Panc1 (cell line): Measurements from ENCODE around the gene ZNF32. TPM values are rescaled to one million over a fixed set of nuclear protein-coding genes. Genes with fewer than 3 reads are reported as not detected.

Source experiments
- ATAC-seq: fragments of 200-7000 bp; cut with Tn5 transposase; 2 replicates; pipeline ENCODE4 v1.9.1; 2020; ENCODE audit warnings: mild to moderate bottlenecking, moderate library complexity
- BruUV-seq: library from RNA; stranded (reverse); fragments of 400-500 nt; replicated peaks from 2 replicates; lab custom pipeline; 2021; lab: Mats Ljungman, UMichigan
- CTCF ChIA-PET: fragments of 300-600 bp; sonication (Branson Sonifier 250); formaldehyde crosslinking; loops from one replicate; lab custom pipeline; 2022; ENCODE audit warnings: antibody characterized with exemption; lab: Charles Lee
- POLR2A ChIA-PET: fragments of 300-600 bp; sonication (Branson Sonifier 250); formaldehyde crosslinking; loops from one replicate; lab custom pipeline; 2022; ENCODE audit warnings: antibody characterized with exemption; lab: Charles Lee
- DNase-seq: peaks from one replicate; pipeline ENCODE4 v3.0.0-alpha.2; 2010; ENCODE audit warnings: low read depth, low spot score
- H3K27ac ChIP-seq: 2 replicates; pipeline ENCODE4 v1.5.1; 2011; ENCODE audit warnings: mild to moderate bottlenecking, low read length, inconsistent platforms
- H3K27me3 ChIP-seq: fragments of 200-500 bp; sonication (Bioruptor generic); 2 replicates; pipeline ENCODE4 v1.6.0; 2014; ENCODE audit warnings: low read length, inconsistent platforms; ENCODE audit not compliant: control insufficient read depth, insufficient read depth
- H3K36me3 ChIP-seq: fragments of 200-500 bp; sonication (Bioruptor generic); 2 replicates; pipeline ENCODE4 v1.5.1; 2014; ENCODE audit warnings: inconsistent platforms, mild to moderate bottlenecking, low read length, moderate library complexity; ENCODE audit not compliant: control insufficient read depth, insufficient read depth
- H3K4me1 ChIP-seq: 2 replicates; pipeline ENCODE4 v1.5.1; 2011; ENCODE audit warnings: inconsistent platforms, mild to moderate bottlenecking, low read length, moderate library complexity; ENCODE audit not compliant: control insufficient read depth, insufficient read depth
- H3K4me3 ChIP-seq, 2 experiments: 2 replicates each; pipeline ENCODE4 v1.5.1; 2011 to 2012; ENCODE audit warnings: low read depth in 2 of 2, low read length in 2 of 2, mild to moderate bottlenecking in 2 of 2, inconsistent platforms in 1 of 2, moderate library complexity in 1 of 2
- H3K9me3 ChIP-seq: fragments of 200-500 bp; sonication (Bioruptor generic); 2 replicates; pipeline ENCODE4 v1.5.1; 2014; ENCODE audit warnings: low read depth, mild to moderate bottlenecking, inconsistent platforms, low read length, moderate library complexity; ENCODE audit not compliant: control insufficient read depth, insufficient read depth
- CTCF ChIP-seq: fragments of 450-650 bp; IDR thresholded peaks from 2 replicates; pipeline ENCODE4 v1.5.1; 2017; ENCODE audit warnings: mild to moderate bottlenecking
- POLR2AphosphoS5 ChIP-seq: IDR thresholded peaks from 2 replicates; pipeline ENCODE4 v1.6.1; 2012; ENCODE audit warnings: mild to moderate bottlenecking, low read depth, low read length, moderate library complexity
- REST ChIP-seq, 2 experiments: IDR thresholded peaks; 2 replicates each; pipeline ENCODE4 v1.6.1; 2011 to 2012; ENCODE audit warnings: low read depth in 2 of 2, control low read depth in 1 of 2, low read length in 1 of 2, mild to moderate bottlenecking in 1 of 2, moderate library complexity in 1 of 2; ENCODE audit not compliant: insufficient read depth in 1 of 2
- SIN3A ChIP-seq: IDR thresholded peaks from 2 replicates; pipeline ENCODE4 v1.6.1; 2012; ENCODE audit warnings: low read depth, mild to moderate bottlenecking, low read length, moderate library complexity, borderline replicate concordance; ENCODE audit not compliant: insufficient read depth
- TCF7L2 ChIP-seq: IDR thresholded peaks from 2 replicates; pipeline ENCODE4 v1.6.1; 2011; ENCODE audit warnings: mild to moderate bottlenecking, low read depth, low read length, inconsistent platforms
- in situ Hi-C: cut with HindIII; loops from 2 replicates; pipeline ENCODE4 v1.10.0; 2016; ENCODE audit warnings: low sequenced_read_pairs, low pct_unique_long_range_greater_than_20kb
- intact Hi-C: fragments of 100-400 bp; cut with micrococcal nuclease; formaldehyde crosslinking; loops from one replicate; pipeline ENCODE4 v1.10.0; 2022; ENCODE audit not compliant: unreplicated experiment
- total RNA-seq: library from RNA; stranded (reverse); gene quantifications from one replicate; pipeline ENCODE4 v1.2.1, GENCODE V29; 2021; ENCODE audit not compliant: unreplicated experiment

ZNF32 gene
- total RNA-seq, 1 experiment from 2014 or later, result 35.6 TPM

- Histone ChIP-seq H3K27ac (no peak overlapping the region), H3K4me1 (no peaks in the 10 kb centered on the region), H3K36me3 (no peaks in the 10 kb centered on the region), H3K9me3 (no peaks in the 10 kb centered on the region), H3K27me3 (peaks cover 6% of the 10 kb centered on the region; the same call in 1 of the 2 replicates), H3K4me3 (no peak overlapping the region)
- DNase-seq (no peak), ATAC-seq (no peak)
- in situ Hi-C loops (no loop called here), intact Hi-C loops (no loop called here)
- ChIA-PET POLR2A (no interaction called here), CTCF (no interaction called here)
- no TSS peak for BruUV-seq
- TF ChIP-seq REST (IDR thresholded peaks at IDR 0.05; ENCODE audit: insufficient read depth in 1 of 2, low read depth in 2 of 2, low read length in 1 of 2), result no peak
- no peak for TF ChIP-seq CTCF
- no peak for TF ChIP-seq POLR2AphosphoS5
- no peak for TF ChIP-seq SIN3A
- no peak for TF ChIP-seq TCF7L2
Measured at GRCh38 chr10:43674553-43675210, 26.0 kb upstream of the ZNF32 start.

GRCh38 chr10:43673471-43673870, 24.8 kb upstream of the ZNF32 start:
- peaks cover 6% of the 10 kb centered on the region; the same call in 1 of the 2 replicates for H3K27me3 ChIP-seq
- TF ChIP-seq TCF7L2, result no peak
- no peak for TF ChIP-seq POLR2AphosphoS5
- TF ChIP-seq REST (IDR thresholded peaks at IDR 0.05; ENCODE audit: insufficient read depth in 1 of 2, low read depth in 2 of 2, low read length in 1 of 2), result no peak
- no peak for TF ChIP-seq CTCF
- no peak for TF ChIP-seq SIN3A
- H3K4me3 ChIP-seq, result no peak overlapping the region
- no peaks in the 10 kb centered on the region for H3K36me3 ChIP-seq
- BruUV-seq, result no TSS peak
- intact Hi-C loops, result no loop called here
- CTCF ChIA-PET, result no interaction called here
- no peak for ATAC-seq
- no peak for DNase-seq
- no peaks in the 10 kb centered on the region for H3K9me3 ChIP-seq
- POLR2A ChIA-PET, result no interaction called here
- in situ Hi-C loops, result no loop called here
- no peaks in the 10 kb centered on the region for H3K4me1 ChIP-seq
- H3K27ac ChIP-seq, result no peak overlapping the region
